Dendritic cell treated with granulocyte-macrophage colony-stimulating factor and Interleukin-4, amounts not matched to agents 40 ng/mL and 50 ng/mL, for 4 days (primary cell): ENCODE measurements around the gene FMN2.

Experiments
- H3K27ac Mint-ChIP-seq: one replicate; pipeline ENCODE4 v1.8.0; 2022; ENCODE audit warnings: mild to moderate bottlenecking, mixed read lengths
- H3K27me3 Mint-ChIP-seq: one replicate; pipeline ENCODE4 v1.8.0; 2022; ENCODE audit warnings: mild to moderate bottlenecking, mixed read lengths
- H3K36me3 Mint-ChIP-seq: one replicate; pipeline ENCODE4 v1.8.0; 2022; ENCODE audit warnings: low read depth, mixed read lengths
- H3K4me1 Mint-ChIP-seq: one replicate; pipeline ENCODE4 v1.8.0; 2022; ENCODE audit warnings: low read depth, mixed read lengths
- H3K4me3 Mint-ChIP-seq: one replicate; pipeline ENCODE4 v1.8.0; 2022; ENCODE audit warnings: mild to moderate bottlenecking, moderate library complexity, mixed read lengths
- H3K9me3 Mint-ChIP-seq: one replicate; pipeline ENCODE4 v1.8.0; 2022; ENCODE audit warnings: mixed read lengths
- intact Hi-C: fragments of 100-400 bp; cut with micrococcal nuclease; formaldehyde crosslinking; loops from one replicate; pipeline ENCODE4 v1.15.0; 2022

FMN2 gene

GRCh38 chr1:240484804-240485443 is 393.2 kb downstream of the FMN2 start:
- Mint-ChIP-seq H3K27me3 (no peaks in the 10 kb centered on the region), H3K36me3 (no peaks in the 10 kb centered on the region)

GRCh38 chr1:240486611-240487010 is 394.9 kb downstream of the FMN2 start:
- no peaks in the 10 kb centered on the region for H3K36me3 Mint-ChIP-seq
- H3K27me3 Mint-ChIP-seq = no peaks in the 10 kb centered on the region
- intact Hi-C loops = no loop called here
- peaks cover 8% of the 10 kb centered on the region for H3K9me3 Mint-ChIP-seq
- no peak overlapping the region for H3K27ac Mint-ChIP-seq
- H3K4me3 Mint-ChIP-seq = no peak overlapping the region
- H3K4me1 Mint-ChIP-seq = no peaks in the 10 kb centered on the region

More at GRCh38 chr1:240484804-240485443, 393.2 kb downstream of the FMN2 start:
- intact Hi-C loops = no loop called here
- Mint-ChIP-seq H3K4me3 (no peak overlapping the region), H3K9me3 (no peaks in the 10 kb centered on the region), H3K27ac (no peak overlapping the region), H3K4me1 (no peaks in the 10 kb centered on the region)

GRCh38 chr1:240487493-240487892 is 395.8 kb downstream of the FMN2 start:
- intact Hi-C loops = no loop called here
- H3K27me3 Mint-ChIP-seq = peaks cover 3% of the 10 kb centered on the region
- H3K9me3 Mint-ChIP-seq = peaks cover 16% of the 10 kb centered on the region
- H3K4me3 Mint-ChIP-seq = no peak overlapping the region
- no peak overlapping the region for H3K27ac Mint-ChIP-seq
- H3K36me3 Mint-ChIP-seq = no peaks in the 10 kb centered on the region
- no peaks in the 10 kb centered on the region for H3K4me1 Mint-ChIP-seq

- intact Hi-C loops = no loop called here
- Mint-ChIP-seq H3K36me3 (no peaks in the 10 kb centered on the region), H3K27ac (no peak overlapping the region), H3K4me3 (no peak overlapping the region), H3K27me3 (peaks cover 13% of the 10 kb centered on the region), H3K4me1 (no peaks in the 10 kb centered on the region), H3K9me3 (peaks cover 17% of the 10 kb centered on the region)
These were observed 399.5 kb downstream of the FMN2 start for GRCh38 chr1:240491156-240491555.

- Mint-ChIP-seq H3K9me3 (peaks cover 17% of the 10 kb centered on the region), H3K4me1 (no peaks in the 10 kb centered on the region), H3K4me3 (no peak overlapping the region), H3K36me3 (no peaks in the 10 kb centered on the region), H3K27ac (no peak overlapping the region), H3K27me3 (peaks cover 13% of the 10 kb centered on the region)
- intact Hi-C loops = no loop called here
These were observed 400.1 kb downstream of the FMN2 start for GRCh38 chr1:240491796-240492195.

GRCh38 chr1:240492832-240493440 is 401.3 kb downstream of the FMN2 start:
- Mint-ChIP-seq H3K4me3 (no peak overlapping the region), H3K4me1 (no peaks in the 10 kb centered on the region), H3K36me3 (no peaks in the 10 kb centered on the region), H3K27ac (no peak overlapping the region), H3K9me3 (peaks cover 27% of the 10 kb centered on the region), H3K27me3 (peaks cover 13% of the 10 kb centered on the region)
- intact Hi-C loops = no loop called here

- Mint-ChIP-seq H3K27me3 (peaks cover 13% of the 10 kb centered on the region), H3K4me1 (no peaks in the 10 kb centered on the region)
These were observed 403.9 kb downstream of the FMN2 start for GRCh38 chr1:240495601-240496000.

GRCh38 chr1:240496356-240496755 is 404.7 kb downstream of the FMN2 start:
- intact Hi-C loops = no loop called here
- H3K27me3 Mint-ChIP-seq = peaks cover 13% of the 10 kb centered on the region
- H3K4me3 Mint-ChIP-seq = no peak overlapping the region
- no peaks in the 10 kb centered on the region for H3K36me3 Mint-ChIP-seq
- peaks cover 24% of the 10 kb centered on the region for H3K9me3 Mint-ChIP-seq
- no peak overlapping the region for H3K27ac Mint-ChIP-seq
- no peaks in the 10 kb centered on the region for H3K4me1 Mint-ChIP-seq

More at GRCh38 chr1:240495601-240496000, 403.9 kb downstream of the FMN2 start:
- Mint-ChIP-seq H3K9me3 (peaks cover 30% of the 10 kb centered on the region), H3K36me3 (no peaks in the 10 kb centered on the region), H3K4me3 (no peak overlapping the region), H3K27ac (no peak overlapping the region)
- intact Hi-C loops = no loop called here

GRCh38 chr1:240496941-240497340 is 405.3 kb downstream of the FMN2 start:
- intact Hi-C loops = no loop called here
- H3K9me3 Mint-ChIP-seq = peaks cover 22% of the 10 kb centered on the region
- H3K36me3 Mint-ChIP-seq = no peaks in the 10 kb centered on the region
- no peak overlapping the region for H3K4me3 Mint-ChIP-seq
- H3K4me1 Mint-ChIP-seq = no peaks in the 10 kb centered on the region
- no peak overlapping the region for H3K27ac Mint-ChIP-seq
- H3K27me3 Mint-ChIP-seq = peaks cover 13% of the 10 kb centered on the region

- Mint-ChIP-seq H3K4me3 (no peak overlapping the region), H3K27ac (no peak overlapping the region), H3K4me1 (no peaks in the 10 kb centered on the region), H3K9me3 (peaks cover 15% of the 10 kb centered on the region), H3K27me3 (peaks cover 7% of the 10 kb centered on the region), H3K36me3 (no peaks in the 10 kb centered on the region)
- intact Hi-C loops = no loop called here
These were observed 406.2 kb downstream of the FMN2 start for GRCh38 chr1:240497908-240498307.

GRCh38 chr1:240498335-240498734 is 406.7 kb downstream of the FMN2 start:
- intact Hi-C loops = no loop called here
- Mint-ChIP-seq H3K9me3 (peaks cover 15% of the 10 kb centered on the region), H3K4me3 (no peak overlapping the region), H3K4me1 (no peaks in the 10 kb centered on the region), H3K36me3 (no peaks in the 10 kb centered on the region), H3K27ac (no peak overlapping the region), H3K27me3 (peaks cover 4% of the 10 kb centered on the region)

- intact Hi-C loops = no loop called here
- no peaks in the 10 kb centered on the region for H3K27me3 Mint-ChIP-seq
- no peak overlapping the region for H3K4me3 Mint-ChIP-seq
- H3K9me3 Mint-ChIP-seq = peaks cover 15% of the 10 kb centered on the region
- H3K27ac Mint-ChIP-seq = no peak overlapping the region
- H3K36me3 Mint-ChIP-seq = no peaks in the 10 kb centered on the region
- H3K4me1 Mint-ChIP-seq = no peaks in the 10 kb centered on the region
These were observed 407.3 kb downstream of the FMN2 start for GRCh38 chr1:240499012-240499411.

- H3K36me3 Mint-ChIP-seq = no peaks in the 10 kb centered on the region
- H3K27ac Mint-ChIP-seq = no peak overlapping the region
- H3K4me1 Mint-ChIP-seq = no peaks in the 10 kb centered on the region
- H3K9me3 Mint-ChIP-seq = peaks cover 15% of the 10 kb centered on the region
- no peaks in the 10 kb centered on the region for H3K27me3 Mint-ChIP-seq
- intact Hi-C loops = no loop called here
- H3K4me3 Mint-ChIP-seq = no peak overlapping the region
These were observed 409.0 kb downstream of the FMN2 start for GRCh38 chr1:240500647-240501046.

GRCh38 chr1:240501115-240501514 is 409.4 kb downstream of the FMN2 start:
- no peaks in the 10 kb centered on the region for H3K36me3 Mint-ChIP-seq
- no peak overlapping the region for H3K27ac Mint-ChIP-seq
- no peaks in the 10 kb centered on the region for H3K27me3 Mint-ChIP-seq
- no peak overlapping the region for H3K4me3 Mint-ChIP-seq
- intact Hi-C loops = no loop called here
- H3K4me1 Mint-ChIP-seq = no peaks in the 10 kb centered on the region
- H3K9me3 Mint-ChIP-seq = peaks cover 15% of the 10 kb centered on the region

GRCh38 chr1:240503036-240503435 is 411.4 kb downstream of the FMN2 start:
- intact Hi-C loops = no loop called here
- Mint-ChIP-seq H3K4me3 (no peak overlapping the region), H3K27ac (no peak overlapping the region), H3K36me3 (no peaks in the 10 kb centered on the region), H3K4me1 (no peaks in the 10 kb centered on the region), H3K27me3 (no peaks in the 10 kb centered on the region), H3K9me3 (peaks cover 4% of the 10 kb centered on the region)
